Raji (cell line): ENCODE results near the gene RUNX3.

Source experiments
- POLR2A ChIP-seq: IDR thresholded peaks from 2 replicates; pipeline ENCODE4 v1.6.1; 2011; ENCODE audit warnings: low read depth, low read length, control low read depth; ENCODE audit not compliant: insufficient read depth

Gene RUNX3

GRCh38 chr1:24942789-24943188 lies 12.7 kb upstream of the RUNX3 start:
- TF ChIP-seq POLR2A: no peak

GRCh38 chr1:24941564-24941963 lies 11.5 kb upstream of the RUNX3 start:
- no peak for TF ChIP-seq POLR2A

- TF ChIP-seq POLR2A: no peak
Measured at GRCh38 chr1:24940231-24940630, 10.2 kb upstream of the RUNX3 start.

- TF ChIP-seq POLR2A: no peak
Measured at GRCh38 chr1:24939675-24940193, 9.7 kb upstream of the RUNX3 start.

GRCh38 chr1:24939040-24939674 lies 9.1 kb upstream of the RUNX3 start:
- no peak for TF ChIP-seq POLR2A

GRCh38 chr1:24938276-24938675 lies 8.2 kb upstream of the RUNX3 start:
- no peak for TF ChIP-seq POLR2A

- TF ChIP-seq POLR2A: no peak
Measured at GRCh38 chr1:24936684-24937083, 6.6 kb upstream of the RUNX3 start.

- no peak for TF ChIP-seq POLR2A
Measured at GRCh38 chr1:24935615-24936484, 5.8 kb upstream of the RUNX3 start.

- no peak for TF ChIP-seq POLR2A
Measured at GRCh38 chr1:24935196-24935526, 5.1 kb upstream of the RUNX3 start.

- TF ChIP-seq POLR2A: no peak
Measured at GRCh38 chr1:24934310-24935195, 4.5 kb upstream of the RUNX3 start.

- TF ChIP-seq POLR2A: no peak
Measured at GRCh38 chr1:24933468-24933867, 3.4 kb upstream of the RUNX3 start.

GRCh38 chr1:24932725-24933294 lies 2.7 kb upstream of the RUNX3 start:
- no peak for TF ChIP-seq POLR2A

GRCh38 chr1:24932284-24932683 lies 2.2 kb upstream of the RUNX3 start:
- TF ChIP-seq POLR2A: no peak

- TF ChIP-seq POLR2A: no peak
Measured at GRCh38 chr1:24931468-24932231, 1.6 kb upstream of the RUNX3 start.
